Glomerular visceral epithelial cell (primary cell): Measurements from ENCODE around the gene EPHX1.
"Not testable (repeated sequence)": the region's sequence is repeated elsewhere in the genome, so short reads cannot be mapped to it uniquely, and the experiment has no call there.

Experiments
- DNase-seq: peaks from one replicate; pipeline ENCODE4 v3.0.0-alpha.2; 2016; ENCODE audit errors: extremely low spot score

The EPHX1 gene

DNA sequence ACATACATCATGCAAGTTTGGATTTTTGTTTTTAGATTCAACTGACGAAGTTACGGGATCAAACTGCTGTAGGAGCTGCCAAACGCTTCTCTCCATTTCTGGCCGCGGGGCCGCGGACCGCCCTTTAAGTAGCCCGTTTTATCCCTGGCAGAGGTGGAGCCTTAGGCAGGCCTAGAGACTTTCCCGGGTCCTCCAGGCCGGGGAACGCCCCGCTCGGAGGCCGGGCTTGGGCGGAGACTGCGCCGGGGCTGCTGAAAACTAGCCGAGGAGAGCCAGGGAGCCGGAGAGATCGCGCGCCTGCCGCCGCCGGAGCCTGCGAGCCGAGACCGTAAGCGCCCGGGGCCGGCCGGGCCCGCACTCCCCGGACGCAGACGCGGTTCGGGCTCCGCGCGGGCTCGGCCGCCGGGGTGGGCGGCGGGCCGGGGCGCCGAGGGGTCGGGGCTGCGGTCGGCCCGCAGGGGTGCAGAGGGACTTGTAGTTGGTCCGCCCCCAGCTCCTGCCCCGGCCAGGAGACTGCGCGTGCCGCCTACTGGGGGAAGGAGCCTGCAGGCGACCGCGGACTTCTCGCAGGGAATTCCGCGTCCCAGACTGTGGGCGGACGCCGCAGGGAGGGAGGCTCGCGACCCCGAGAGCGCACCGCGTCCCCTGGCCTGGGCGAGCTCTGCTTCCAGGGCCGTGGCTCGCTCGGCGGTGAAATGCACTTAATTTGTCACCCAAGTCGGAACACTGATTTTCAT lies at the start of gene EPHX1:
EPHX1 (plus strand) TSS at position 283 of the 737 bp plus-strand sequence. CDS start 18,606 bp downstream, outside the sequence.
- DNase-seq = peak; percentile 92

DNA sequence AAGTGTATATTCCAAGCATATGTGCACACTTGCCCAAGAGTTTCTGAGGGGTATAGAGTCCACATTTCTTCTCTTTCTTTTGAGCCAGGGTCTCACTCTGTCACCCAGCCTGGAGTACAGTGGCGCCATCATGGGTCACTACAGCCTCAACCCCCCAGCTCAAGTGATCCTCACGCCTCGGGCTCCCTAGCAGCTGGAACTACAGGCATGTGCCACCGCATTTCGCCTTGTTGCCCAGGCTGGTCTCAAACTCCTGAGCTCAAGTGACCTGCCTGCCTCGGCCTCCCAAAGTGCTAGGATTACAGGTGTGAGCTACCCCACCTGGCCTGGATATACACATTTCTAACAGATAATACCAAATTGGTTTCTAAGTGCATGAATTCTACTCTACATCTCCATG lies 49.4 kb upstream of the EPHX1 start:
- no peak for DNase-seq

DNA sequence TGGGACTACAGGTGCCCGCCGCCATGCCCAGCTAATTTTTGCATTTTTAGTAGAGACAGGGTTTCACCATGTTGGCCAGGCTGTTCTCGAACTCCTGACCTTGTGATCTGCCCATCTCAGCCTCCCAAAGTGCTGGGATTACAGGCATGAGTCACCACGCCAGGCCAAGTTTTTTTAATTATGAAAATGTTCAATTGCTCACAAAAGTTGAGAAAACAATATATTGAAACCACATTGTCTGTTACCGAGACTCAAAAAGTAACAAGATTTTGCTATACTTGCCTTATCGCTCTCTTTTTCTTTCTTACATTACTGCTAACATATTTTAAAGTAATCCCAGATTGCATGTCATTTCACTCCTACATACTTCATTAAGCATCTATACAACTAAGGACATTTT lies 48.5 kb upstream of the EPHX1 start:
- DNase-seq = not testable (repeated sequence)

- peak; percentile 92 for DNase-seq
Measured at GRCh38 chr1:225762002-225762441, 47.9 kb upstream of the EPHX1 start.

- peak; percentile 88 for DNase-seq
Measured at GRCh38 chr1:225762444-225762843, 47.5 kb upstream of the EPHX1 start.

DNA sequence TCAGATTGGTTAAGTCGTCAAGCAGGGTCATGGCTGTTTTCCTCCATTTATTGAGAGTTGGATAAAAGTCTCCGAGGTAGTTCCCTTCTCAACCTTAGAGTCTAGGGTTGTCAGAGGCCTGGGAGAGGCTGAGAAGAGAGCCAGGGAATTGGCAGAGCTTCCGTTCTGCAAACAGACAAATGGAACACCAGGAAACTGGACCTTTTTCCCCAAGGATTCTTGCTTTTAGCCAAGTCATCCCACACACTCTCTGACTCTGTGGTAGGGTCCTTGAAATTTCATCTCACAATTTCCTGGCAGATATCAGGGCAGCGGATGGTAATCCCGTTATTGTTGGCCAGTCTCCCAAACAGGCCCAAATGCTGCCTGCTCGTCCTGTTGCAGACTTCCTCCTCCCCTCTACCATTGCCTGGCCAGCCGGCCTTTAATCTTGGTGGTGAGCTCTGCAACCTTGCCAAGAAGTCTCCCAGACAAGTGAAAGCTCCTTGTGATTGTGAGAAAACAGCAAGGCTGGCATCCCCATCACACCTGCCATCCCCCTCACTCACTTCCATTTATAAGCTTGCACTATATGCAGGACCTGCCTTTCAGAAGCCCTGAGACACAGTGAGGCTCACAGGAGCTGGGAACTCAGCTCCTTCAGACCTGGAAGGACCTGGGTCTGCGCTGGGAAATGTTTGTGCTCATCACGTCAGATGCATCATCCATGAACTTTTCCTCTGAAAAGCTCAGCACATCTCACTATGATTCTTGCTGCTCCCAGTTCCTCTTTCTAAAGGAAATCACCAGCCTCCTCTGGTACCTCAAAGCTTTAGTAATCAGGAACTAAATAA lies 46.0 kb upstream of the EPHX1 start:
- DNase-seq = peak; percentile 86

- no peak for DNase-seq
Measured at GRCh38 chr1:225765982-225766674, 43.8 kb upstream of the EPHX1 start.

- DNase-seq = peak; percentile 94
Measured at GRCh38 chr1:225766967-225767633, 42.8 kb upstream of the EPHX1 start.

GRCh38 chr1:225767634-225768540 lies 42.0 kb upstream of the EPHX1 start:
- peak; percentile 79 for DNase-seq

GRCh38 chr1:225768662-225769426 lies 41.1 kb upstream of the EPHX1 start:
- no peak for DNase-seq

- DNase-seq = no peak
Measured at GRCh38 chr1:225769687-225770086, 40.2 kb upstream of the EPHX1 start.

DNA sequence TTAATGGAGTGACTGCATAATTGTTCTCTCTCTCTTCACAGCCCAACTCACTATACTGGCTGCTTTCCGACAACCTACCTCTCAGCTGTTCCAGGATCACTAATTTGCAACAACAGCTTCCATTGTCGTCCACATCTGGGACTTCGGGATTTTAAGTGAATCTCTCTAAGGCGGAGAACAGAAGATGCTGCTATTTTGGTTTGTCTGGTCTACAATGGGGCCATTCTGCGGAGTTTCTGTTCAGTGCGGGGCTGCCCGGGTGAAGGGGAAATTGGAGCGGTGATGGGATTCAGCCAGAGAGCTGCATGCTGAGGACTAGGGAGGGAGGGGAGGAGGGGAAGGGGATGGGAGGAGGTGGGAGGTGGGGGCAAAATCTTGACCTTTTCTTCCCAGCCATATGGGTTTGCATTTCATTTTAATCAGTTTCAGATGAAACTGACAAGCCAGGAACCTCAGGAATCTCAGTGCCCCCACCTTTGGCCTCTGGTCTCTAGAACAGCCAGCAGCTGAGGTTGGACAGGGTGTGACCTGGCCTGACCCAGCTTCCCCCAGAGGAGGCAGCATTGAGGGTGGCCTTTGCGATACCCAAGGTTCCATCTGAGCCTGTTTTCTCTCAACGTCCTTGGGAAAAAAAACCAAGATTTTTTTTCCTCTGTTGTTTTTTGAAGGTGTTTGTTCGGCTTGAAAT lies 39.2 kb upstream of the EPHX1 start:
- no peak for DNase-seq

DNA sequence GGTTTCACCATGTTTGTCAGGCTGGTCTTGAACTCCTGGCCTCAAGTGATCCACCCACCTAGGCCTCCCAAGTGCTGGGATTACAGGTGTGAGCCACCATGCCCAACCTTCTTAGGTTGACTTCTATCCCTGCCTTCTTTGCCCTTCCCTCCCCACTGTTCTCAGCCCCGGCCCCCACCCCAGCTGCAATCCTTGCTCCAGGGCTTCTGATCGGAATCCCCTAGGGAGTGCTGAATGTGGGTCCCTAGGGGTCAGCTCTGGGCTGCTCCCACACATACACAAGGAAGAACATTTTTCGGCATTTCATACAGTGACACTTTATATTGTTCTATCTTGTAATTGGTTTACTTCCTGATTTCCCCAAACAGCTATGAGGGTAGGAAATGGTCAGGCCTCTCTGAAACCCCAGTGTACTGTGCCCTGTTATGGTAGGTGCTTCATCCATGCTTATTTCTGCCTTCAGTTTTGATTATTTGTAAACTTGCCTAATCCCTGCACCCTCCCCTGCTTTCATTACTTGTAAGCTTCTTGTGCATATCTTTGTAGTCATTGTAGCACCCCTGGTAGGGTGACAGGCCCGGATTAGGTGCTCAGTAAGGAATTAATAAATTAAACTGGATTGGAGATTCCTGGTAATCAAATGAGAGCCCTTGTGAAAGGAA lies 38.1 kb upstream of the EPHX1 start:
- DNase-seq = no peak

GRCh38 chr1:225772323-225772768 lies 37.6 kb upstream of the EPHX1 start:
- DNase-seq = peak; percentile 90

DNA sequence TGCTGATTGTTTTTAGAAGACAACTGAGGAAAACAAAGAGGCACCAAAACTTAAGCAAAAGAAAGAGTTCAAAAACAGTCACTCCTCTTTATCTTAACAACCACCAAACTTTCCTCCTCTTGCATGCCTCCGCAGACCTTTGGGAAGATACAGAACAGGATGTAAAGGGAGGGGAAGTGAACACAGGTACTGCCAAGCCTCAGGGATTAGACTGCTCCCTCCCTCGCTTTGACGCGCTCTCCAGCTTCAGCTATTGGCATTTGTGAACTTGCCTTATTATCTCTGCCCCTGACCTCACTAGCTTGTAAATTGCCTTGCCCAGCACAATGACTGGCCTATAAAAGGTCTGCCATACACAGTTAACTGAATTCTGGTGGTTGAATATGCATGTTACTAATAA lies 37.1 kb upstream of the EPHX1 start:
- DNase-seq = no peak

DNA sequence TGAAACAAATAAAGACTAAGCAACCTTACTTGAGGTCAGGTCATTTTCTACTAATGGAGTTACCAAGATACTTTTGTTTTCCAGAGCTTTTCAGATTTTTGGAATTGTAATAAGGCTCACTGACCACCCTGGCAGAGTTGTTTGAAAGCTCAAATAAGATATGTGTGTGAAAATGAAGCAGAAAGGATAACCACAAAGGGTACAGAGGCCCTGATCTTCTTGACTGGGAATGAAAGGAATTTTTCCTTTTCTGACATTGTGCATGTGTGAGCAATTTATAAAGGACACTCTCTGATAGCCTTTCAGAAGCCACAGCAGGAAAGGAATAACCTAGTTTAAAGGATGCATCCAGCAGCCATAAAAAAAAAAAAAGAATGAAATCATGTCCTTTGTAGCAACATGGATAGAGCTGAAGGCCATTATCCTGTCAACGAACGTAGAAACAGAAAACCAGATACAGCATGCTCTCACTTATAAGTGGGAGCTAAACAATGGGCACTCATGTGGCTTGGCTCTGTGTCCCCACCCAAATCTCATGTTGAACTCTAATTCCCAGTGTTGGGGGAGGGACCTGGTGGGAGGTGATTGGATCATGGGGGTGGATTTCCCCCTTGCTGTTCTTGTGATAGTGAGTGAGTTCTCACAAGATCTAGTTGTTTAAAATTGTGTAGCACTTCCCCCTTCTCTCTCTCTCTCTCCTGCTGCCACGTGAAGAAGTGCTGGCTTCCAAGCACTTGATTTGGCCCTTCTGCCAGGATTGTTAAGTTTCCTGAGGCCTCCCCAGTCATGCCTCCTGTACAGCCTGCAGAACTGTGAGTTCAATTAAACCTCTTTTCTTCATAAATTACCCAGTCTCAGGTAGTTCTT lies 35.4 kb upstream of the EPHX1 start:
- peak; percentile 80 for DNase-seq

GRCh38 chr1:225776294-225776693 lies 33.6 kb upstream of the EPHX1 start:
- DNase-seq = no peak
